HEK293T (cell line): ENCODE measurements around the gene SH3D19.

Experiments
- FOXK2 ChIP-seq: fragments of 450-650 bp; IDR thresholded peaks from 2 replicates; pipeline ENCODE4 v1.6.1; 2016; ENCODE audit warnings: mild to moderate bottlenecking
- SP1 ChIP-seq: fragments of 450-650 bp; IDR thresholded peaks from 2 replicates; pipeline ENCODE4 v1.6.1; 2017

DNA sequence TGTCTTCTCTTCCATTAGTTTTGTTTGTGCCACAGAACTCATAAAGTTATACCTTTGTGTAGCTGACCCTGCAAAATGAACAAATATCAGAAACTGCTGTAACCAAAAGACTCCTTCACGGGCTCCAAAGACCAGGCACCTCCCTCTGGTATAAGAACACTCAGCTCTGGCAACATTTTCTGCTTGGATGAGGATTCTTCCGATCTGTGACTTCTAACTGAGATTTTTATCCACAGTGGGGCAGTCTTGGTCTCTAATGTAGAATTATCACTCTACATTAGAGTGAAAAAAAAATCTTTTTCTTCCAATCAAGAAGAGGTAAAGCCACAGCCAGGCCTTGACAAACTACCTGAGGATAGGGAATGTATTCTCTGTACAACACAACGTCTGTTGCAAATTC is 86.9 kb downstream of the SH3D19 start:
- no peak for TF ChIP-seq SP1
- no peak for TF ChIP-seq FOXK2
